Chondrocyte (in vitro differentiated cells): ENCODE measurements around the gene IFNA6. TPM values are rescaled to one million over a fixed set of nuclear protein-coding genes. Genes with fewer than 3 reads are reported as not detected.

Source experiments
- DNase-seq: peaks from one replicate; pipeline ENCODE4 v3.0.0; 2021; ENCODE audit warnings: mixed read lengths, low spot score
- H3K27ac Mint-ChIP-seq: one replicate; pipeline ENCODE4 v1.8.0; 2021; ENCODE audit warnings: mild to moderate bottlenecking, moderate library complexity, mixed read lengths; ENCODE audit not compliant: unreplicated experiment
- H3K27me3 Mint-ChIP-seq: 2 replicates; pipeline ENCODE4 v1.8.0; 2021; ENCODE audit warnings: low read depth, mixed read lengths
- H3K36me3 Mint-ChIP-seq: 2 replicates; pipeline ENCODE4 v1.8.0; 2021; ENCODE audit warnings: low read depth, mixed read lengths
- H3K4me1 Mint-ChIP-seq: 2 replicates; pipeline ENCODE4 v1.8.0; 2021; ENCODE audit warnings: low read depth, mild to moderate bottlenecking, mixed read lengths
- H3K4me3 Mint-ChIP-seq: one replicate; pipeline ENCODE4 v1.8.0; 2021; ENCODE audit warnings: mild to moderate bottlenecking, moderate library complexity, mixed read lengths; ENCODE audit not compliant: unreplicated experiment
- H3K9me3 Mint-ChIP-seq: 2 replicates; pipeline ENCODE4 v1.8.0; 2021; ENCODE audit warnings: low read depth, mixed read lengths
- total RNA-seq: library from RNA; stranded (reverse); gene quantifications from 3 replicates; pipeline ENCODE4 v1.2.1, GENCODE V29; 2021
- TF ChIP-seq, protein P1 (sequence below): fragments of 200-600 bp; sonication (generic); IDR thresholded peaks from 2 replicates; pipeline ENCODE4 v1.5.0; 2021; ENCODE audit warnings: antibody characterized with exemption, mild to moderate bottlenecking, moderate library complexity

The IFNA6 gene
- total RNA-seq, 1 donor from 2014 or later: not detected

DNA sequence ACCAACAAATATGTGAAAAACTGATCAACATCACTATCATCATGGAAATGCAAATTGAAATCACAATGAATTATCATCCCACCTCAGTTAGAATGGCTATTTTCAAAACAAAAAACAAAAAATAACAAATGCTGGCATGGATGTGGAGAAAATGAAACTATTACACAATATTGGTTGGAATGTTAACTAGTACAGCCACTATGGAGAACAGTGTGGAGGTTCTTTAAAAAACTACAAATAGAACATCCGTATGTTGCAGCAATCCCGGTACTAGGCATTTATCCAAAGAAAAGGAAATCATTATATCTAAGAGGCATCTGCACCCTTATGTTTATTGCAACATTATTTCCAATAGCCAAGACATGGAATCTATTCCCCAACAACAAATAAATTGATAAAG lies 36.5 kb downstream of the IFNA6 start:
- H3K27me3 Mint-ChIP-seq: peaks cover 26% of the 10 kb centered on the region
- H3K27ac Mint-ChIP-seq: no peak overlapping the region
- DNase-seq: no peak
- no peaks in the 10 kb centered on the region for H3K9me3 Mint-ChIP-seq
- no peaks in the 10 kb centered on the region for H3K36me3 Mint-ChIP-seq
- H3K4me3 Mint-ChIP-seq: no peak overlapping the region
- peaks cover 5% of the 10 kb centered on the region for H3K4me1 Mint-ChIP-seq
- TF ChIP-seq, protein P1, sequence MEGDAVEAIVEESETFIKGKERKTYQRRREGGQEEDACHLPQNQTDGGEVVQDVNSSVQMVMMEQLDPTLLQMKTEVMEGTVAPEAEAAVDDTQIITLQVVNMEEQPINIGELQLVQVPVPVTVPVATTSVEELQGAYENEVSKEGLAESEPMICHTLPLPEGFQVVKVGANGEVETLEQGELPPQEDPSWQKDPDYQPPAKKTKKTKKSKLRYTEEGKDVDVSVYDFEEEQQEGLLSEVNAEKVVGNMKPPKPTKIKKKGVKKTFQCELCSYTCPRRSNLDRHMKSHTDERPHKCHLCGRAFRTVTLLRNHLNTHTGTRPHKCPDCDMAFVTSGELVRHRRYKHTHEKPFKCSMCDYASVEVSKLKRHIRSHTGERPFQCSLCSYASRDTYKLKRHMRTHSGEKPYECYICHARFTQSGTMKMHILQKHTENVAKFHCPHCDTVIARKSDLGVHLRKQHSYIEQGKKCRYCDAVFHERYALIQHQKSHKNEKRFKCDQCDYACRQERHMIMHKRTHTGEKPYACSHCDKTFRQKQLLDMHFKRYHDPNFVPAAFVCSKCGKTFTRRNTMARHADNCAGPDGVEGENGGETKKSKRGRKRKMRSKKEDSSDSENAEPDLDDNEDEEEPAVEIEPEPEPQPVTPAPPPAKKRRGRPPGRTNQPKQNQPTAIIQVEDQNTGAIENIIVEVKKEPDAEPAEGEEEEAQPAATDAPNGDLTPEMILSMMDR: no peak

DNA sequence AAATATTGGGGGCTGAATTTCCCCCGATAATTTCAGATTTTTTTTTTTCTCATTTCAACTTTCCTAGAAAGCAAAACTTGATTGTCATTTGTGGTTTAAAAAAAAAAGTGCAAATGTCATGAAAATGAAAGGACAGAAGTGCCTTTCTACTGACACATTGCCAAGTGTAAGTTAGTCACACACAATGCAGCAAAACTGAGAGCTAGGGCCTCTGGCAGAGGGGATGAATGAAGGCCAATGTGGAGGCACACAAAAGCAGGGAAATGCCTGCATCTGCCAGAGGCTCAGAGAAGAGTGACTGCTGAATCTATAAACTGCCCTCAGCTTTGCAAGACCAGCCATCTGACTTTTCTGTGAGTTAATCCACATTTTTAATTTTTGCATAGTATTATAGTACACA lies 38.8 kb downstream of the IFNA6 start:
- Mint-ChIP-seq H3K36me3 (no peaks in the 10 kb centered on the region), H3K27me3 (peaks cover 33% of the 10 kb centered on the region), H3K27ac (no peak overlapping the region), H3K9me3 (no peaks in the 10 kb centered on the region), H3K4me1 (no peaks in the 10 kb centered on the region), H3K4me3 (no peak overlapping the region)
- TF ChIP-seq, protein P1: no peak
- no peak for DNase-seq

DNA sequence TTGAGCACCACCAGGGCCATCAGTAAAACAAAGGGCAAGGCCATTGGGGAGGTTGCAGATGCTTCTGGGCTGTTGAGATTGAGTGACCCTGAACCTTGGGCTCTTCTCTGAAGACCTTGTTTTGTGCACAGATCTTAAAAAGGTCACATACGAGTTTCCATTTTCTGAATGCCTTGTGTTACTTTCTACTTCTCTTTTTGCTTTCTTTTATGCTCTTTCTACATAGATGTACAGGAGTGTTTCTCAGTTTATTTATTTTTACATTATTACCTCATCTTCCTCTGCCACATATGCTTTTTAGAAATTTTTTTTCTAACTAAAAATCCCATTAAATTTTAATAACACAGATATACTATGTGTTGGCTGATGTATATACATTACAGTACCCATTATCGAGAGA lies 45.5 kb downstream of the IFNA6 start, which contains the start of gene IFNA5:
Gene IFNA5, minus strand, starts transcription at position 101 of the 400 bp plus-strand sequence. Its CDS starts 57 bp downstream, at position 44.
- no peak within 1 kb of the TSS for H3K4me3 Mint-ChIP-seq
- no peaks in the 10 kb centered on the region for H3K36me3 Mint-ChIP-seq
- no peak for DNase-seq
- no peaks in the 10 kb centered on the region for H3K9me3 Mint-ChIP-seq
- peaks cover 46% of the 10 kb centered on the region for H3K27me3 Mint-ChIP-seq
- no peak within 1 kb of the TSS for H3K27ac Mint-ChIP-seq
- TF ChIP-seq, protein P1: no peak
- H3K4me1 Mint-ChIP-seq: no peaks in the 10 kb centered on the region

Other genes with a start within 250 kb of the IFNA6 start
- not detected in 3 replicates for gene IFNW1, start 209.1 kb downstream of the IFNA6 start, total RNA-seq
- gene IFNA21, start 184.2 kb downstream of the IFNA6 start, total RNA-seq: not detected in 3 replicates
- gene IFNA4, start 163.3 kb downstream of the IFNA6 start, total RNA-seq: not detected in 3 replicates
- gene IFNA7, start 148.7 kb downstream of the IFNA6 start, total RNA-seq: not detected in 3 replicates
- gene IFNA10, start 143.7 kb downstream of the IFNA6 start, total RNA-seq: not detected in 3 replicates
- gene IFNA16, start 133.6 kb downstream of the IFNA6 start, total RNA-seq: not detected in 3 replicates
- gene IFNA17, start 122.7 kb downstream of the IFNA6 start, total RNA-seq: not detected in 3 replicates
- gene IFNA14, start 110.9 kb downstream of the IFNA6 start, total RNA-seq: not detected in 3 replicates
- not detected in 3 replicates for gene IFNA5, start 45.6 kb downstream of the IFNA6 start, total RNA-seq
- 27.6 to 32.6 TPM (median 28.9 TPM) in 3 replicates for gene KLHL9, start 15.5 kb downstream of the IFNA6 start, total RNA-seq
- gene IFNA13, start 17.2 kb upstream of the IFNA6 start, total RNA-seq: not detected in 3 replicates
- not detected in 3 replicates for gene IFNA2, start 34.5 kb upstream of the IFNA6 start, total RNA-seq
- gene IFNA8, start 58.2 kb upstream of the IFNA6 start, total RNA-seq: not detected in 3 replicates
- not detected in 3 replicates for gene IFNA1, start 89.6 kb upstream of the IFNA6 start, total RNA-seq
- not detected in 3 replicates for gene IFNE, start 131.4 kb upstream of the IFNA6 start, total RNA-seq